NCI-H2029 treated with DMSO at 0.1 percent for 48 hours (cell line): ENCODE data around the gene CTXND1.
A peak's percentile ranks its signal among the peaks of the same experiment; 100 is the strongest.

Experiments used
- DNase-seq: peaks from one replicate; lab custom pipeline; 2025; lab: John Stamatoyannopoulos, UW

The CTXND1 gene

GRCh38 chr15:80180986-80181385 lies 71.0 kb downstream of the CTXND1 start:
- no peak for DNase-seq

DNA sequence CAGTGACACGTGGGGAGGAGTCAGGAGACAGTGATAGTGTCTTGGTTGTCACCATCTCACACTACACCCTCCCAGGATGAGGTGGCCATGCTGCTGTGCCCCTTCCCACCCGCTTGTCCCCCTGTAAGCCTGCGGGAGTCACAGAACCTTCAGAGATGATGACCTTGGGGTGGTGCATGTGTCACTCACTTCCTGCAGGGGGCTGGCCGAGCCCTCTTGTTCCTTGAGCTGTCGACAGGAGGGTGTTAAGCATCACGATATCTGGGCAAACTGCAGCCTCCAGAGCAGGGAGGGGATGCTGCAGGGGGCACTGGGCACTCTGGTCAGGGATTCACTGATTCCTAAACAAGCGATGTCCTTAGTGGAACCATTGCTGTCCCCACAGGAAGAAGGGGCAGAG lies 71.5 kb downstream of the CTXND1 start:
- no peak for DNase-seq

- DNase-seq, result no peak
Measured at GRCh38 chr15:80179935-80180334, 72.1 kb downstream of the CTXND1 start.

- DNase-seq, result no peak
Measured at GRCh38 chr15:80179025-80179759, 72.8 kb downstream of the CTXND1 start.

DNA sequence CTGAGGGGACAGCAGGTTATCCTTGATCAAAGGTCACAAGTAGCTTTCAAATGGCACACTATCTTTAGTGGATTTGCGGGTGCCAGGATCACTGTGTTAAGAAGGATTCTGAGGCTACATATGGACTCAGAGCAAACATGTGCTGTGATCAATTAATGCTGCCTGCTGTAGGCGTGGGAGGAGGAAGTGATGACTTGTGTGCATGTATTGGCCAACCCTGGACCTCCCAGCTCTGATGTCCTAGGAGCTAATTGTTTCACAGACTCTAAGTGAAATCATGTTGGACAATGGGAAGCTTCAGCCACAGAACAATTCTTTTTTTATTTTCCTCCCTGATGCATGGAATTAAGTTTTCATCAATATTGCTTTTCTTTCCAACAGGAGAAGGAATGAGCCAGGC lies 74.9 kb downstream of the CTXND1 start:
- no peak for DNase-seq

DNA sequence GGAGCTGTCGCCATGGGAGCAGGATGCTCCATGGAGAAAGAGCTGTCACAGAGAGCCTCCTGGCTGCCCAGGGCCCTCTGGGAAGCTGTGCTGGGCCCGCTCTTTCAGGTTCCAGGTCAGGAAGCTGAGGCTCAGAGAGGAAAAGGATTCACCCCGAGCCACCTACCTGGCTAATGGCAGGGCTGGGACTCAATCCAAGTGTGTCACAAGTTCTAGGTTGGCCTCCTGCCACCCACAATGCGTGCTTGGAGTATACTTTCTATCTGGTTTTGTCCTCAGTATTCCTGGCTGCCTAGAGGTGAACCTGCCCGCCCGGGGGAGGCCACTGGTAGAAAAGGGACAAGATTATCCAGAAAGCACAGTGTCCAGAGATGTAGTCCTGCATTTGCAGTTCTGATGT lies 75.6 kb downstream of the CTXND1 start:
- DNase-seq, result no peak

DNA sequence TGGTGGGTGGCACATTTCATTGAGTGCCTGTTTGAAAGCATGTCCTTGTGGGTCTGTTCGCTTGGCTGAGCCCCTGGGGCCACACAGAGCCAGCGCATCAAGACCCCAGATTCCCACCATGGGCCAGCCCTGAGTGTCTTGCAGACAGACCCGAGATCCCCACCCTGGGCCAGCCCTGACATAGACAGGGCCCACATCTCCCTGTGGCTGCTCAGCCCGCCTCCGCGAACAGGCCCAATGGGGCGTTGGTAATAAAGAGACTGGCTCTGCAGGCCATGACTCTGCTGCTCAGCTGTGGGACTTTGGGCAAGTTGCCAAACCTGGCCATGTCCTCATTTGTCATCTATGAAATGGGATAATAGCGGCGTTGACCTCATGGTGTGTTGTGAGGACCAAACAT lies 76.6 kb downstream of the CTXND1 start:
- DNase-seq, result no peak

DNA sequence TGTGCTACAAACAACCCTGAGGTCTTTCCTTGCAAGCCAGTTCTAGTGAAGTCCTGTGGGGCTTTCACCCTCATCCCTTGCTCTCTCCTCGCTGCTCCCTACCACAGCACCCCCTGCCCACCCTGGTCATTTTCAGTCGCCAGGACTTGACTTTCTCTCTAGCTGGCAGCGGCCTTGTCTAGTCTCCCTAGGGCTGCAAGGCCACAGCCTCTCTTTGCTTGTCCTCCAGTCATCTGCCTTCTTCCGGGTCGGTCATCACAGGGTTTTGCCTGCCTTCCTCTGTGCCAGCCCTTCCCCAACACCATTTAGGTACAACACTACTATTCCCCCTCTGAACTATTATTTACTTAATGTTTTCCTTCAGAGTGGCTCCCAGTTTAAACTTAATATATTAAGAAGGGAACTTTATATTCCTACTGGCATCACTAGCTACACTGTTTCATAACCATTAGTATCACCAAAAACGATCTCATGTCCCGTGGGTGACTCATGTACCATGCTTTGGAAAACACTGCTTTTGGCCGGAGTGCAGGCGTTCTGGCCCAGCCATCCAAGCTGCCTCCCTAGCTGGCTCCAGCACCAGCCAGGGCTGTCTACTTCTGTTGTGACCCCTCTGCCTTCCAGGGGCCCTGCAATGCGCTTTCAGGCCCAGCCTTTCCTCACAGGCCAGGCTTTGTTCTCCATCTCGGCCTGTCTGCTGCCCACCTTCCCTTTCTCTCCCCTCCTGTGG lies 77.8 kb downstream of the CTXND1 start:
- DNase-seq, result no peak

- DNase-seq, result peak; percentile 2
Measured at GRCh38 chr15:80173022-80173759, 78.8 kb downstream of the CTXND1 start.

DNA sequence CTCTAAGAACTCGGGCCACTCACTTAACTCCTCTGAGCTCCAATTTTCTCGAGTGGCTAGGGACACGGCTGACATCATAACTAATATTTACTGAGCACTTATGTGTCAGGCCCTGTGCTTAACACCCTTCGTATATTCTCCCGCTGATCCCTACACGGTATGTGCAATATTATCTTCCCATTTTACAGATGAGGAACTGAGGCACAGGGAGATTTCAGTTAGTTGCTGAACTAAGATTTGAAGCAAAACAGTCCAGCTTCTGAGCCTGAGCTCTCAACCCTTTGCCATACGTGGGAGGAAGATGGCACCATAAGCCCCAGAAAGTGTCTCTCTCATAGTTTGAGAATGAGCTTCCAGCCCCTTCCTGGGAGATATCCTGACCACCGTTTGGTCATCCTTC lies 79.6 kb downstream of the CTXND1 start:
- no peak for DNase-seq

- DNase-seq, result no peak
Measured at GRCh38 chr15:80171787-80172186, 80.2 kb downstream of the CTXND1 start.

DNA sequence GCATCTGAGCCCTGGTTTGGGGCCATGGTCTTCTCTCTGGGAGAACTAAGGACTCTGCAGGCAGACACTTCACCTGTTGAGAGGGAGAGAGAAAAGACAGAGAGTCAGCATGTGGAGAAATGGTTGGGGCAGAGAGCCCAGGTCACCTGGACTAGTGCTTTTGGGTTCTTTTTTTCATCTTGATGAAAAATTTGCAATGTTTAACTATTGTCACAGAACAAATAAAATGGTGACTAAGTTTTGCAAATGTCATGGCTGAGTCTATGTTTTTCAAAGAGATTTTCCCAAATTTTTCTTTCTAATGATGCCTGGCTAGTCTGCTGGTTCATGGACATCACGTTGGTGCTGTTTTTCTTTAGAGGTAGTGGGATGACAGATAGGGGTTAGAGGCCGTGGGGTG lies 81.4 kb downstream of the CTXND1 start:
- no peak for DNase-seq

GRCh38 chr15:80169768-80170357 lies 82.2 kb downstream of the CTXND1 start:
- DNase-seq, result no peak

- DNase-seq, result no peak
Measured at GRCh38 chr15:80168421-80168820, 83.6 kb downstream of the CTXND1 start.

- no peak for DNase-seq
Measured at GRCh38 chr15:80167936-80168335, 84.1 kb downstream of the CTXND1 start.

GRCh38 chr15:80163897-80164296 lies 88.1 kb downstream of the CTXND1 start:
- no peak for DNase-seq

DNA sequence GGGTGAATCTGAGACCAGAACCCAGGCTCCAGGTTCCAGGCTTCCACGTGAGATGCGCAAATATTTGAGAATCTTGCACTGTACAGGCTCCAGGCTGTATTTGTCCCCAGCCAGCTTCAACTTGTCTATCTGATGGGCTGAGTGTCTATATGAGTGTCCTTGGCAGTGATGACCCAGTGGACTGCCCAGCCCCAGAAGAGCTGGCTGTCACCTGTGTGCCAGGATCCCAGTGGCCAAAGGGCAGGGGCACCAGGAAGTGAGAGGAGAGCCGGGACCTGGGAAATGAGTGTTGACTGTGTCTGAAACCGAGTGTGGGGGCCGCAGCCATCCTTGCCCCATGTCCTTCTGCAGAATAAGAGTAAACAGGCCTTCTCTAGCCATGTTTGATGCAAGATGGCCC lies 88.8 kb downstream of the CTXND1 start:
- no peak for DNase-seq

DNA sequence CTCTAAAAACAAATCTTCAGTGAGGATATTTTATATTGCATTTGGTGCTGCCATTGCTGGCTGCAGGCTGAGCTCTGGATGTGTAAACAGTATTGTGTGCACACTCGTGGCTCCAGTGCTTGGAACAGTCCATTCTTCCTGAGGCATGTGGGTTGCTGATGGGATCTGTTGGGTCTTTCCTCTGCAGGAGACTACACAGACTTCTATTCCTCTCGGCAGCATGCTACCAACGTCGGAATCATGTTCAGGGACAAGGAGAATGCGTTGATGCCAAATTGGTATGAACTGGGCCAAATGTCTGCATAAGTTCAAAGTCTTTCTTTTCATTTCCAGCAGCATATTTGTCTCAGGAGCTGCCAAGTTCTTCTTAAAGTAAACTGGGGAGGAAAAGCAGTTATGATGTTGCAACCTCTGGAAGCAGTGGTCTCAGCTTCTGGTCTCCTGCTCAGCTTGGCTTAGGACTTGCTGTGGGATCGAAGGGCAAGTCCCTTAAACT lies 89.9 kb downstream of the CTXND1 start:
- DNase-seq, result no peak

- no peak for DNase-seq
Measured at GRCh38 chr15:80161468-80162016, 90.5 kb downstream of the CTXND1 start.

DNA sequence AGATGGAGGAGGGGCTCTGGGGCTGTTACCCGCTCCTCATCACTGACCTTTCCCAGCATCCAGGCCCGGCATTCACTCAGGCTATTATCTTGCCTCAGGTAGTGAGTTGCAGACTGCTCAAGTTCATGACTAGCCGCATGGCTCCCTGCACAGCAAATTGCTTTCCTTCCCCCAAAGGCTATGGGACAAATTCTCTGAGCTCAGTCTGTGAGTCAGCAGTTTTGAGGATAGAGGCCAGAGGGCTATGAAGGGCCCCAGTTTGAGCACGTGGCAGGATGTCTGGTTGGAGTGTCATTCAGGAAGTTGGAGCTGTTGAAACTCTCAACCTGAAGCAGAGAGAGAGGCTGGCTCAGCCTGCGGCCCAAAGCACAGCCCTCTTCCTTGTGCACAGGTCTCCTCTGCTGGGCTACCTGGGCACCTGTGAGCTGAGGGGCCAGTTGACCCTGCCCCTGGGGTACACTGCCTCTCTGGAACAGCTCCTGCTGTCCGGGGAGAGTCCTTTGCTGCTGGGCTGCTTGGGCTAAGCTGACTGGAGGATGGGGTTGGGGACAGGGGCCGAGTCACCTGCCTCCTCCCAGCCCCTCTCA lies 91.3 kb downstream of the CTXND1 start:
- DNase-seq, result no peak

GRCh38 chr15:80159811-80160569 lies 92.0 kb downstream of the CTXND1 start:
- DNase-seq, result no peak
